ENCODE results near the gene ABCG1.

Gene ABCG1

DNA sequence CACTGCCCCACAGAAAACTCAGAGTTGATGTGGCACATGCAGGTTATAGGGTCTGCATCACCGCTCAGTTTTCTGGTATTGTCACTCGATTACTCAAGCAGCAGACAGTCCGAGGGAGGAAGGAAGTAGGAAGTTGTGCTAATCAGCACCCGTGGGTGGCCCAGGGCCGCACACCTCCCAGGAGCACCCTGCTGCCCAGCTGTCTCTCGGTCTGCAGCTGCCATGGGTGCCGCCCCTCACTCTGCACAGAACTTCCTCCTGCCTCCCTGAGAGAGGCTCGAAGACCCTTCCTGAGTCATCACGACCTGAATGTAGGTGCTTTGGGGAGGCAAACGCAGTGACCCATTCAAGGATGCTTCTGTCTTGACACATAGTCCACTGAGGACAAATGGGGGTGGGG, 100.4 kb downstream of the ABCG1 start:
- TF ChIP-seq, protein P1, sequence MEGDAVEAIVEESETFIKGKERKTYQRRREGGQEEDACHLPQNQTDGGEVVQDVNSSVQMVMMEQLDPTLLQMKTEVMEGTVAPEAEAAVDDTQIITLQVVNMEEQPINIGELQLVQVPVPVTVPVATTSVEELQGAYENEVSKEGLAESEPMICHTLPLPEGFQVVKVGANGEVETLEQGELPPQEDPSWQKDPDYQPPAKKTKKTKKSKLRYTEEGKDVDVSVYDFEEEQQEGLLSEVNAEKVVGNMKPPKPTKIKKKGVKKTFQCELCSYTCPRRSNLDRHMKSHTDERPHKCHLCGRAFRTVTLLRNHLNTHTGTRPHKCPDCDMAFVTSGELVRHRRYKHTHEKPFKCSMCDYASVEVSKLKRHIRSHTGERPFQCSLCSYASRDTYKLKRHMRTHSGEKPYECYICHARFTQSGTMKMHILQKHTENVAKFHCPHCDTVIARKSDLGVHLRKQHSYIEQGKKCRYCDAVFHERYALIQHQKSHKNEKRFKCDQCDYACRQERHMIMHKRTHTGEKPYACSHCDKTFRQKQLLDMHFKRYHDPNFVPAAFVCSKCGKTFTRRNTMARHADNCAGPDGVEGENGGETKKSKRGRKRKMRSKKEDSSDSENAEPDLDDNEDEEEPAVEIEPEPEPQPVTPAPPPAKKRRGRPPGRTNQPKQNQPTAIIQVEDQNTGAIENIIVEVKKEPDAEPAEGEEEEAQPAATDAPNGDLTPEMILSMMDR (IDR thresholded peaks at IDR 0.05; ENCODE audit: borderline replicate concordance, control extremely low read depth, extremely low read depth, insufficient read depth, missing control alignments) = no peak
- in situ Hi-C loops (cut with MboI; ENCODE audit: low sequenced_read_pairs, unreplicated experiment) = no loop called here
- DNase-seq (ENCODE audit: low spot score) = peak; percentile 61

DNA sequence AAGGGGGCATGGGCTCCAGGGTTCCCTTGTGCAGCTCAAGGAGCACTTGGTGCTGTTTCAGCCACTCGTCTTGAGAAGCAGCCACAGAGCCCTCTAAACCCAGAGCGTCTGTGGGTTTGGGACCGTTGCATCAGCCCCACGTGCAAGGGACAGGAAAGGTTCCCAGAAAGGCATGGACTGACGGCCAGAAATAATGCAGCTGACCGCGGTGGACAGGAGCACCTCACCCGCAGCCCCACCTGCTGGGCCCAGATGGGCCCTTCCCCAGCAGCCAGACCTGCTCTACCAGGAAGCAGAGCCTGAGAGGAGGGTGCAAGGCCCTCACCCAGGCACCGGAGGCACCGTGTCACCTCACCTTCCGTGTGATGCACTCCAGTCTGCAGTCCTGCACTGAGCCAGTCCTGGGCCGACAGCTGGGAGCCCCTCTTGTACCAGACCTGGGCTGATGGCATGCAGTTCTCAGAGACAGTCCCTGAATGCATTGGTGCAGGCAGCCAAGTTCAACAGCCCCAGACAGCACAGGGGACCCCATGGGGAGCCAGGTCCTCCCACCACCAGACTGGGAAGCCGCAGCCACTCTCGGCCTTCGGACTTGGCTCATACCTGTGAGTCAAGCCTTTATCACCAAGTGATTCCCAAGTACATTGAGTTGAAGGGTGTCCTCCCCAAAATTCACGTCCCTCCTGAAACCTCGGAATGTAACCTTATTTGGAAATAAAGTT, 101.1 kb downstream of the ABCG1 start:
- in situ Hi-C loops (cut with MboI; ENCODE audit: low sequenced_read_pairs, unreplicated experiment) = no loop called here
- TF ChIP-seq, protein P1 (IDR thresholded peaks at IDR 0.05; ENCODE audit: borderline replicate concordance, control extremely low read depth, extremely low read depth, insufficient read depth, missing control alignments) = no peak

DNA sequence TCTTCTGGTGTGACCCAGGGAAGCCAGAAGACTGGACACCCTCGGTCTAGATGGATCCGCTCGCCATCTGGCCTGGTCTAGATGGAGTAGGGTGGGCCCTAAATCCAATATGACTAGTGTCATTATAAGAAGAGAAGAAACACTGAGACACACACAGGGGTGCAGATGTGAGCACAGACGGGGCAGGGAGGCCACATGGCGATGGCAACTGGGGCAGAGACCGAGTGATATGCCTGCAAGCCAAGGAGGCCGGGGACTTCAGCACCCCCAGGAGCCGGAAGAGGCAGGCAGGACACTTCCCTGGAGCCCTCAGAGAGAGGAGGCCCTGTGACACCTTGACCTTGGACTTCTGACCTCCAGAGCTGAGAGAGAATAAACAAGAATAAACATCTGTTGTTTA, 101.9 kb downstream of the ABCG1 start:
- TF ChIP-seq, protein P1 (IDR thresholded peaks at IDR 0.05; ENCODE audit: borderline replicate concordance, control extremely low read depth, extremely low read depth, insufficient read depth, missing control alignments) = no peak
- in situ Hi-C loops (cut with MboI; ENCODE audit: low sequenced_read_pairs, unreplicated experiment) = no loop called here
- DNase-seq (ENCODE audit: low spot score) = no peak

More for the DNA sequence above, 101.1 kb downstream of the ABCG1 start:
- DNase-seq (ENCODE audit: low spot score) = no peak

DNA sequence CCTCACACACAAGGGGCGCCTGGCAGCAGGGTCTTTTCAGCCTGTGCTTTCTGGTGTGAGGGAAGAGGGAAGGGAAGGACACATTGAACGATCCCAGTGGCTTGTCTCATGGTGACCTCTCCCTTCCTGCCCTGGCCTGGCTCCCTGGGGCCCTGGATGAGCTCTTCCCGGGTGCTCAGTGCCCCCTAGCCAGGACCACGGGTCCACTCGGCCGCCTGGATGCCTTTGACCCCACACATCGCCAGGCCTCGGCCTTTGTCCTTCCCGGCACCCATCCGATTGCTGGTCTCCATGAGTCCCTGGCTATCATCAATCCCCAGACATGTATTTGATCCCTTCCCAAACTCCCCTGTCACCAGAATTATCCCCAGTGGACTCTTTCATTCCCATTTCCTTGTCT, 102.3 kb downstream of the ABCG1 start:
- DNase-seq (ENCODE audit: low spot score) = no peak
- in situ Hi-C loops (cut with MboI; ENCODE audit: low sequenced_read_pairs, unreplicated experiment) = no loop called here
- TF ChIP-seq, protein P1 (IDR thresholded peaks at IDR 0.05; ENCODE audit: borderline replicate concordance, control extremely low read depth, extremely low read depth, insufficient read depth, missing control alignments) = no peak

DNA sequence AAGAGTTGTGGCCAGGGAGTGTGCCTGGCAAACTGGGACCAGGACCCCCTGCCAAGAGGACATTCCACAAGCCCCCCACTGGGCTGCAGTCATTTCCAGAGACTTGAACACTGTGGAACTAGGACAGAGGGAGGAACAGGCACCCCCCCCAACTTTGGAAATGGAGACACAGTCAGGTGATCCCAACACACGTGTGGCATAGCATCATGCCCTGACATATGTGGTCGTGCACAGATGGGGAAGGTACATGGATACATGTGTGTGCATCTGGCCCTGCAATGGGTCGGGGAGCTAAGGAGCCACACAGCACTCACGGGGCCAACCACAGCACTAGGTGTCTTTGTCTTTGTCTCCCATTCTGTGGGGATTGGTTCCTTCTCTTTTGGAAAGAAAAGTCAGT, 102.9 kb downstream of the ABCG1 start:
- in situ Hi-C loops (cut with MboI; ENCODE audit: low sequenced_read_pairs, unreplicated experiment) = no loop called here
- DNase-seq (ENCODE audit: low spot score) = no peak
- TF ChIP-seq, protein P1 (IDR thresholded peaks at IDR 0.05; ENCODE audit: borderline replicate concordance, control extremely low read depth, extremely low read depth, insufficient read depth, missing control alignments) = no peak

DNA sequence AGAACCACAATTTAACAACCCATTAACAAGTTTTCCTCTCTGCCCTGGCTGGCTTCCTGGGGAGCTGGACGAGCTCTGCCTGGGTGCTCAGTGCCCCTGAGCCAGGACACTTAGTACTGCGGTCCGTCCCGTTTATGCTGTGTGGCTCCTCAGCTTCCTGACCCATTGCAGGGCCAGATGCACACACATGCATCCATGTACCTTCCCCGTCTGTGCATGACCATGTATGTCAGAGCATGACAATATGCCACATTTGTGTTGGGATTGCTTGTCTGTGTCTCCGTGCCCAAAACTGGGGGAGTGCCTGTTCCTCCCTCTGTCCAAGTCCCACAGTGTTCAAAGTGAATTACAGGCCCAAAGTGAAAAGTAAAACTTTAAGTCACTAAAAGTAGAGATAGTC, 106.0 kb downstream of the ABCG1 start:
- DNase-seq (ENCODE audit: low spot score) = no peak
- TF ChIP-seq, protein P1 (IDR thresholded peaks at IDR 0.05; ENCODE audit: borderline replicate concordance, control extremely low read depth, extremely low read depth, insufficient read depth, missing control alignments) = no peak
- in situ Hi-C loops (cut with MboI; ENCODE audit: low sequenced_read_pairs, unreplicated experiment) = no loop called here

Data from GM13976 (cell line).